Heart left ventricle (tissue), 13 donors: ENCODE measurements around the gene PHF2.
A peak's percentile ranks its signal among the peaks of the same experiment; 100 is the strongest.

Source experiments
- POLR2A ChIP-seq, 2 donors: fragments of 450-650 bp; IDR thresholded peaks; one replicate each; pipeline ENCODE4 v1.6.1; 2017; ENCODE audit warnings: antibody characterized with exemption in 2 of 2, mild to moderate bottlenecking in 2 of 2, moderate library complexity in 2 of 2
- TF ChIP-seq, protein P1 (sequence below), 12 donors: fragments of 200-600 bp; sonication (generic) in 4 of 12; IDR thresholded peaks; one replicate each; pipeline versions ENCODE4 v1.5.0 to v1.8.0; 2018 to 2022; ENCODE audit warnings: antibody characterized with exemption in 12 of 12, mild to moderate bottlenecking in 5 of 12
- donor health status: ischemic (EF 13 %, LVEDD 7.1; RV severe dilation, severe dysfunction).
- donor health status: DM: no; HTN: yes; CAD: no.
- donor health status: DM: no; HTN: no; CAD: no.
- donor health status: ischemic (EF 25% LVEDD 6.9; RV normal size, moderate dysfunction).
- donor health status: ischemic (EF 25% LVEDD 5.7; RV mildly dilated, moderate dysfunction).
- donor health status: ischemic (EF 35%, LVEDD 5.7; RV mildly dilated, moderate dysfunction).
- donor health status: nonischemic (EF 11% LVEDD 7.7; RV severe dilation, severe dysfunction).
- donor health status: DM: yes; HTN: yes; CAD: no.
- donor health status: PGD.
- donor health status: ischemic (EF 29% LVEDD 5.4; RV normal size, mild dysfunction).
- donor health status: nonischemic (EF 23%, LVEDD 6.1; RV moderate dilation, normal function).

DNA sequence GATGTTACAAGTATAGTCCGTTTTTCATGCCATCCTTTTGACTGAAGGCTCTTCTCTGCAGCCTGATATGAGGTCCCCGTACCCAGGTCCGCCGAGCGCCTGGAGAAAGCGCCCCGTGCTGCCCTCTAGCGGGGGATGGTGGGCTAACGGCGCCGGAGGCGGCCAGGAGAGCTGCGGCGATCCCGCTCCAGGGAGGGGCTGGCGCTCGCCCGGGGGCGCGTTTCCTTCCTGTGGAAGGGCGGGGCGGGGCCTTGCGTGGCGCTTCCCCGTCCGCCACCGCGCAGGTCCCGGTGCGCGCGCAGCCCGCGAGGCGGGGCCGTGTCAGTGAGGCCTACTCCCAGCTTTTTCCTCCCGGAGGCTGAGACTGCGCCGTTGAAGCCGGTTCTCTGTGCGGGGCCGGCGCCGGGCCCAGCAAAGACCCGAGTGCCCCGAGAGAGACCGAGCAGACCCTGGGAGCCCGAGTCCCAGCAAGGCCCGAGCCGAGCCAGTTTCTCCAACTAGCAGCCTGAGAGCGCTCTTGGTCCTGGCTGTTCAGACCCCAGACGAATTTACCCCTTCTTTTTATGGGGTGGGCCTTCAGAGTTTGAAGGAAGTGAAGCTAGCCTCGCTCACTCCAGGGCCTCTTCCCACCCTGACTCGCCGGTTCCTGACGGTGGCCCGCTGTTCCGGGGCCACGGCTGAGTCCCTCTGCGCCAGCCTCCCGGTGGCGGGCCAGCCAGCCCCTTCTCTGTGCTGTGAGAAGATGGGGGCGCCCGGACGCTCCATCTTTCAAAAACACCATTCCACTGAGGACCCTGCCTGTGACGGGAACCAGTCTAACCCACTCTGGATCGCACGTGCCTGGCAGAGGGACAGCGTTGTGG, 9.7 kb upstream of the PHF2 start:
- TF ChIP-seq, protein P1, sequence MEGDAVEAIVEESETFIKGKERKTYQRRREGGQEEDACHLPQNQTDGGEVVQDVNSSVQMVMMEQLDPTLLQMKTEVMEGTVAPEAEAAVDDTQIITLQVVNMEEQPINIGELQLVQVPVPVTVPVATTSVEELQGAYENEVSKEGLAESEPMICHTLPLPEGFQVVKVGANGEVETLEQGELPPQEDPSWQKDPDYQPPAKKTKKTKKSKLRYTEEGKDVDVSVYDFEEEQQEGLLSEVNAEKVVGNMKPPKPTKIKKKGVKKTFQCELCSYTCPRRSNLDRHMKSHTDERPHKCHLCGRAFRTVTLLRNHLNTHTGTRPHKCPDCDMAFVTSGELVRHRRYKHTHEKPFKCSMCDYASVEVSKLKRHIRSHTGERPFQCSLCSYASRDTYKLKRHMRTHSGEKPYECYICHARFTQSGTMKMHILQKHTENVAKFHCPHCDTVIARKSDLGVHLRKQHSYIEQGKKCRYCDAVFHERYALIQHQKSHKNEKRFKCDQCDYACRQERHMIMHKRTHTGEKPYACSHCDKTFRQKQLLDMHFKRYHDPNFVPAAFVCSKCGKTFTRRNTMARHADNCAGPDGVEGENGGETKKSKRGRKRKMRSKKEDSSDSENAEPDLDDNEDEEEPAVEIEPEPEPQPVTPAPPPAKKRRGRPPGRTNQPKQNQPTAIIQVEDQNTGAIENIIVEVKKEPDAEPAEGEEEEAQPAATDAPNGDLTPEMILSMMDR (IDR thresholded peaks at IDR 0.05), result peak; percentile 94 to 100 (median 98)
- TF ChIP-seq POLR2A (IDR thresholded peaks at IDR 0.05), result peak; percentile 74 to 96
